GM13976 (cell line): ENCODE measurements around the gene IL36RN.

ENCODE experiments used
- DNase-seq: peaks from one replicate; pipeline ENCODE4 v3.0.0; 2012; ENCODE audit warnings: low spot score
- in situ Hi-C: fragments of 300-500 bp; cut with MboI; formaldehyde crosslinking; loops from one replicate; pipeline ENCODE4 v1.12.0; 2022; ENCODE audit warnings: low sequenced_read_pairs, mixed read lengths, inconsistent platforms; ENCODE audit not compliant: unreplicated experiment
- TF ChIP-seq, protein P1 (sequence below): IDR thresholded peaks from 2 replicates; pipeline ENCODE4 v1.5.1; 2012; ENCODE audit warnings: borderline replicate concordance, mild to moderate bottlenecking; ENCODE audit not compliant: insufficient read depth; ENCODE audit errors: extremely low read depth, missing control alignments, control extremely low read depth

Gene IL36RN

DNA sequence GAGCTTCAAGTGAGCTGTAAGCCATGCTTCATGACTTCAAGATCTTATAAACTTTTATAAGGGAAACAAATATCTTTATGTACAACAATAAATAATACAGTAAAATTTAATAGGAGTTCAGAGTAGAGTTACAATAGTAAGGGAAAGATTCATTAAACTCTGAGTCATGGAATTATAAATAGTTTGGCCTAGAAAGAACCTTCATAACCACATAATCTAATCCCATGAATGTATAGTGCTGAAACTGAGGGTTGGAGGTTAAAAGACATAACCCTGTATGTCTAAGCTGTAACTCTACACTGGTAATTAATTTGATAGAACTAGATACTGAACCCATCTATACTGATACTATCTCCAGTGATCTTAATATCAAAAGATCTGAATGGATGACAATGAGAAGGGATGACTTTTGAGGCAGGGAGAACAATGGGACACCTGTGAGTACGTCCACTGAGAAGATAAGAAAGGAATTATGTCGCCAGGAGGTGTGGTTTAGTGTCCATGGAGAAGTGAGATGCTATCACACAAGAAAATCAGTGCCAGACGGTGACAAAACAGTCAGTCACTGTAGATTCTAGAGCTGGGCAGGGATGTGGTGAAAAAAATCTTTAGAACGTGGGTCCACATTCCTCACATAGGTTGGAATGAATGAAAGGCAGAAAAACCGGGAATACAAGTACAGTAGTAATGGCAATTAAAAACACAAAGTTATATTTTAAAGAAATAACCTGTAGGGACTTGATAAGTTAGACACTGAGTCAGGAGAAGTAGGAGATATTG lies 9.9 kb downstream of the IL36RN start:
- in situ Hi-C loops: no loop called here
- no peak for DNase-seq
- TF ChIP-seq, protein P1, sequence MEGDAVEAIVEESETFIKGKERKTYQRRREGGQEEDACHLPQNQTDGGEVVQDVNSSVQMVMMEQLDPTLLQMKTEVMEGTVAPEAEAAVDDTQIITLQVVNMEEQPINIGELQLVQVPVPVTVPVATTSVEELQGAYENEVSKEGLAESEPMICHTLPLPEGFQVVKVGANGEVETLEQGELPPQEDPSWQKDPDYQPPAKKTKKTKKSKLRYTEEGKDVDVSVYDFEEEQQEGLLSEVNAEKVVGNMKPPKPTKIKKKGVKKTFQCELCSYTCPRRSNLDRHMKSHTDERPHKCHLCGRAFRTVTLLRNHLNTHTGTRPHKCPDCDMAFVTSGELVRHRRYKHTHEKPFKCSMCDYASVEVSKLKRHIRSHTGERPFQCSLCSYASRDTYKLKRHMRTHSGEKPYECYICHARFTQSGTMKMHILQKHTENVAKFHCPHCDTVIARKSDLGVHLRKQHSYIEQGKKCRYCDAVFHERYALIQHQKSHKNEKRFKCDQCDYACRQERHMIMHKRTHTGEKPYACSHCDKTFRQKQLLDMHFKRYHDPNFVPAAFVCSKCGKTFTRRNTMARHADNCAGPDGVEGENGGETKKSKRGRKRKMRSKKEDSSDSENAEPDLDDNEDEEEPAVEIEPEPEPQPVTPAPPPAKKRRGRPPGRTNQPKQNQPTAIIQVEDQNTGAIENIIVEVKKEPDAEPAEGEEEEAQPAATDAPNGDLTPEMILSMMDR: no peak

DNA sequence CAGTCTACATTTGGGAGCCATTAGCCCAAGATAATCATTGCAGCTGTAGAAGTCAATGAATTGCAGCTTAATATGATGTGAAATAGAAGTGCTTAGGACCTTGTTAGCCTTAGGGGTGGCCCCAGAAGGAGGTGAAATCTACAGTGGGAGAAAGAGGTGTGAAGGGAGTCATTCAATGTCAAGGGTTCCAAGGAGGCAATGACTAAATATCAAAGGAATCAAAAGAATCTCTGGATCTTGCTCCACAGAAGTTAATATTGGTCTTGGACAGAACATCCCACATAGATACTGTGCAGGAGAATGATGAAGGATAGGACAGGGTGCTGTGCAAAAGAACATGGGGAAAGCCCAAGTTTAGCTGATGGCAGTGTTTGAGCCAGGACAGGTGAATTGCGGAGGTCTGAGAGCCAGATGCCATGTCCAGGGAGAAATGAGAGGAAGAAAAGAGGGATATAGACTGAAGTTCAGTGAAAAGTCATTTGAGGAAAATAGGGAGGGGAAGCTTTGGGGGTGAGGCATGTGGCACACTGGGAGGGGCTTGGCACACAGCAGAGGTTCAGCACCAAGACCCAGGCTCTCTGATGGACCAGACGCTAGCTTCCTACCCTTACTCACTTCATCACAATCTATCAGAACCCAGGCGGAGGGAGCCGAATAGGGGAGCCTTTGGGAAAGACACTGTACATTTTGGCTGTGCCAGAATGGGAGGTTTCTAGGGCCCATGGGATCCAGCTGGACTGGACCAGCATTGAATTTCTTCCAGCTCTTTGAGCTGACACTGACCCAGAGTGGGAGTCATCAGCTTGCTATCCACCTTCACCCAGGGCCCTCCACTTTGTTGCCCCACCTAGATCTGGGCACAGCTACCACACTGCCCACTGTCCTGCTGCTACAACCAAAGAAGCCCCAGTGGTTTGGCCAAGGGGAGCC lies 10.9 kb downstream of the IL36RN start:
- no peak for DNase-seq
- in situ Hi-C loops: no loop called here
- TF ChIP-seq, protein P1: no peak

DNA sequence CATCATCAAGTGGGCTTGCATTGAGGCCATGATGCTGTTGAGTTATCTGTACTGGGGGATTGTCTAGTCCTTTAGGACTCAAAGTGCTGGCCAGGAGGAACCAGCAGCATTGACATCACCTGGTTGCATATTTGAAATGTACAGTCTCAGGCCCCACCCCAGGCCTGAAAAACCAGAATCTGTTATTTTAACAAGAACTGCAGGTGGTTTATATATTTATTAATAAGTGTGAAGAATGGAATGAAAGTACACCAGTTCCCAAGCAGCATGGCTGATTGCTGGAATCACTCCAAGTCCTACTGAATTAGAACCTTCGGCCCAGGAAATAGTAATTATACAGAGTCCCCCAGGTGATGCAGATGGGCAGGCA lies 11.6 kb downstream of the IL36RN start:
- in situ Hi-C loops: no loop called here
- DNase-seq: no peak
- TF ChIP-seq, protein P1: no peak

DNA sequence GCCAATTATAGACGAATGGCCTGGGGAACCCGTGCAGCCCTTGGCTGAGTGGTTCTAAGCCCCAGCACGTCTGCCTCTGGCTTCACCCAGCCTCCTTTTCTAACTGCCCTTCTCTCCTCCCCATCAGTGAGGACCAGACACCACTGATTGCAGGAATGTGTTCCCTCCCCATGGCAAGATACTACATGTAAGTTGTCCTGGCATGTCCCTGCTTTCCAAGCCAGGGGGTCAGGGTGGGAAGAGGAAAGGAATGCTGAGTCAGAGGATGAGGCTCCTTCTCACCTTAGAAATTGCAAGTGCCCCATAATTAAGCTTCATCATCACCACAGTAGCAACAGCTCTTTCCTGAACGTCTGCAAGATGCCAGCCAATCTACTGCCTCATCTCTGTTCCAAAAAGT lies 13.6 kb downstream of the IL36RN start:
- TF ChIP-seq, protein P1: no peak
- DNase-seq: no peak
- in situ Hi-C loops: no loop called here

DNA sequence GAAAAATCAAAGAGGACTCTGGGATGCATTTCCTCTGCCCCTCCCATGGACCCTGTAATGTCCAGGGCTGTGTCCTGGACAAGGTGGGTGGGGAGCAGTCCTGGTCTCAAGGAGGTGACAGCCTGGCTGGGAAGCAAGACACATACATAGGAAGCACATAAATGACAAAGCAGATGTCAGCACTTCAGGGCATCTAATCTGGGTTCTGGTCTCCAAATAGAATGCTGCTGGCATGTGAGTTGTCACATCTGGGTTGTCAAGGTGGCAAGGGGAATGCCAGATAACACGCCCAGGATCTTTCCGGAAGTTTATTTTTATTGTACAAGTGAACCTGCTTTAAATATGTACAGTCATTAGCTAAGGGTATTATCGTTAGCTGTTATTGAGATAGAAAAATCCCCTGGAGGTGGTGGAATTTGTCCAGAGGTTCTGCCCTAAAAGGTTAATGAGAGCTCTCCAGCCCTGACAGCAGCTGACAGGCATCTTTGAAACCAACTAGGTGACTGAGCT lies 14.4 kb downstream of the IL36RN start:
- in situ Hi-C loops: no loop called here
- TF ChIP-seq, protein P1: no peak
- no peak for DNase-seq

DNA sequence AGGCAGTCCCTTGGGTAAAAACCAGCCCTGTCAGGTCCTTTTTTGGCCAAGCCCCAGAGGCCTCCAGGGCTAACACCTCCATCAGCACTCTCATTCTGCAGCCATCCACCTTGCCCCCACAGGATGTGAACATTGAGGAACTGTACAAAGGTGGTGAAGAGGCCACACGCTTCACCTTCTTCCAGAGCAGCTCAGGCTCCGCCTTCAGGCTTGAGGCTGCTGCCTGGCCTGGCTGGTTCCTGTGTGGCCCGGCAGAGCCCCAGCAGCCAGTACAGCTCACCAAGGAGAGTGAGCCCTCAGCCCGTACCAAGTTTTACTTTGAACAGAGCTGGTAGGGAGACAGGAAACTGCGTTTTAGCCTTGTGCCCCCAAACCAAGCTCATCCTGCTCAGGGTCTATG lies 16.0 kb downstream of the IL36RN start:
- in situ Hi-C loops: no loop called here
- no peak for DNase-seq

More for the DNA sequence above, 16.0 kb downstream of the IL36RN start:
- TF ChIP-seq, protein P1: no peak
